ENCODE results near the gene PTPRE.

PTPRE gene

DNA sequence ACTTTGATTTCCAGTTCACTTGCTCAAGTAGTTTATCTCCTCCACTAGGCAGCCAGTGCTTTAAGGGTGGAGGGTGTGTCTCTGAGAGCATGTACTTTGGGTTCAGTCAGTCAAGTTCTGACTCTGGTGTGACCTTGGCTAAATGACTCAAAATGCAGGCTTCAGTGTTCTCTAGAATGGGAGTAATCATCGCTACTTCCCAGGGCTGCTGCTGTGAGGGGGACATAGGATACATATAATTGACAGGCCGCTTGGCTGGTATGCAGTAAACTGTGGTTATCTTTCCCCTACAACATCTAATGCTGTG is 3.5 kb downstream of the PTPRE start:
- H3K4me1 ChIP-seq (ENCODE audit: insufficient read depth, low read length): peaks cover 4% of the 10 kb centered on the region
- H3K9ac ChIP-seq (ENCODE audit: low read length): no peak overlapping the region
- H3K27me3 ChIP-seq (ENCODE audit: control insufficient read depth in 1 of 2, insufficient read depth in 2 of 2, low read length in 2 of 2): peaks cover 0 to 11% of the 10 kb centered on the region in 2 donors
- no peaks in the 10 kb centered on the region for H3K36me3 ChIP-seq (ENCODE audit: insufficient read depth, low read length)
- H3K27ac ChIP-seq (ENCODE audit: low read depth, low read length): no peak overlapping the region
- H3K4me3 ChIP-seq (ENCODE audit: low read depth in 1 of 2, low read length in 2 of 2): no peak overlapping the region
- no peaks in the 10 kb centered on the region for H3K9me3 ChIP-seq (ENCODE audit: low read length)

DNA sequence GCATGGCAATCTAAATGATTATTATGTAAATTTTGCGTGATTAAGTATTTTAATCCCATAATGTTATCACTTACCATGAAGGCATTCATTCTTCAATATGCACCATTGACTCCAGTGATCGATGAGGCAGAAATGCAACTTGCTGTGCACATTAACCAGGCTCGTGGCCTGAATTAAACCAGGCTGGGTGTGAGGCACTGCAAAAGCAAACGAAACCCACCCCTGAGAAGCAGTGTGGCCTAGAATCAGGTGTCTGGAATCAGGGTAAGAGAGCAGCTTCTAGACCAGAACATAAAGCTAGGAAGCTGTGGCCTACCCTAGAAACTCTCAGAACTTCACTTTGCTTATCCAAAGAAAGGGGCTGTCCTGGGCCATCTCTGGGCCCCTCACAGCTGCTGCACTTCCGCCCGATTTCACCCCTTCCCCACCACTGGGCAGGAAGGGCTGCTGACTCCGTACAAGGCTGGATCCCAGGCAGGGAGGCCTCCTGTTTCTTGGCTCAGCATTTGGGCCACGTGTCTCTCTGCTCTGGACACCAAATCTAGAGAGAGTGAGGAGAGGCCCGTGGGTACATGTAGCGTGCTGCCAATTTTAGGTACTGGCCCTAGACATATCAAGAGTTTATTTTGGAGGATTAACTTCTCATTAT is 4.4 kb downstream of the PTPRE start:
- H3K27ac ChIP-seq (ENCODE audit: low read depth, low read length): no peak overlapping the region
- no peaks in the 10 kb centered on the region for H3K9me3 ChIP-seq (ENCODE audit: low read length)
- peaks cover 4% of the 10 kb centered on the region for H3K4me1 ChIP-seq (ENCODE audit: insufficient read depth, low read length)
- no peaks in the 10 kb centered on the region for H3K36me3 ChIP-seq (ENCODE audit: insufficient read depth, low read length)
- no peak overlapping the region for H3K9ac ChIP-seq (ENCODE audit: low read length)
- no peak overlapping the region for H3K4me3 ChIP-seq (ENCODE audit: low read depth in 1 of 2, low read length in 2 of 2)
- H3K27me3 ChIP-seq (ENCODE audit: control insufficient read depth in 1 of 2, insufficient read depth in 2 of 2, low read length in 2 of 2): peaks cover 0 to 11% of the 10 kb centered on the region in 2 donors

DNA sequence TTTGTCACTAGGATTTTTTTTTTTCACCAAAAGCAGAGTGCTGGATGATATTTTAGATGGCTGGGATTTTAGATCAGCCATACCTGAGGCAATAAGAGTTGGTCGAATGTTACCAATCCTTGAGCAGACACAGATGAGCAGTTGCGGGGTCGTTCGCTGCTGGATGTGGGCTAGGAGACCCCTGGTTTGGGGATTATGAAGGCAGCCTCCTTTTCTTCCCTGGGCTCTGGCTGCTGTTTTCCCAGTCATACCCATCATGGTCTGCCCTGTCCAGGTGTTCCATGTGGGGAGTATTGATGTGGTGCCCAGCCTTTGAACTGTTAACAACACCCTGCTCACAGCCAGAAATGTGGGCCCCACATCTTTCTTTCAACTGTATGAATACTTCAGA is 5.0 kb downstream of the PTPRE start:
- Histone ChIP-seq H3K4me3 (ENCODE audit: low read depth in 1 of 2, low read length in 2 of 2) (no peak overlapping the region), H3K36me3 (ENCODE audit: insufficient read depth, low read length) (no peaks in the 10 kb centered on the region), H3K27me3 (ENCODE audit: control insufficient read depth in 1 of 2, insufficient read depth in 2 of 2, low read length in 2 of 2) (peaks cover 0 to 11% of the 10 kb centered on the region in 2 donors), H3K4me1 (ENCODE audit: insufficient read depth, low read length) (peaks cover 4% of the 10 kb centered on the region), H3K9me3 (ENCODE audit: low read length) (no peaks in the 10 kb centered on the region), H3K27ac (ENCODE audit: low read depth, low read length) (no peak overlapping the region), H3K9ac (ENCODE audit: low read length) (no peak overlapping the region)

DNA sequence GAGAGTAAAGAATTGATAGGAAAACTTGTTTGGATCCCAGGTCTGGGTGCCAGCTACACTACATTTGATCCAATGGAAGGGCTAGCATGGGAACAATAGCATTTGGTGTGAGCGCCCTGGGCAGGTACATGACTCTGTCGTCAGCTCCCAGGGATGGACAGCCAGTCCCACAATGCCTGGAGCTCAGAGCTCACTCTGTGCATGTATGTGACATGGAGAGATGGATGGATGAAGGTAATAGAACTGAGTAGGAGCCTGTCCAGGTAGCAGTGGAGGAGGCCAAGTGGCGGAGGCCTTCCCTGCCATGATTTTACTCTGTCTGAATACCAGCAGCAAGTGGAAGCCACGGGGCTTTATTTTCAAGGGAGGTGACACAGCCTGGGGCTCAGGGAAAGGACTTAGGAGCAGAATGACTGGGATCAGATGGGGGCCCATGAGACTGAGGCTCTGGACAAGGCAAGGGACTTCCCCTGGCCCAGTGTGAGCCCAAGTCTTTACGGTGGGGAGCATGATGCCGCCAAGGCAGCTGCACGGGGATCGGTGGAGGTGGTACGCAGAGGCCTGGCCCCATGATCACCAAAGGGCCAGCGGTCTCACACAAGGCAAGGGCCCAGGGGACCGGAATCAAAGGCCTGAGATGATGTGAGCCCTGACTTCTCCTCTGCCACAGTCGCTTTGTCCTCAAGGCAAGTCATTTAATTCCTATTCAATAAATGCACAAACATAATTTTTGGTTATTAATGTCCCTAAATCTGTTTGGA is 5.9 kb downstream of the PTPRE start:
- H3K9me3 ChIP-seq (ENCODE audit: low read length): no peaks in the 10 kb centered on the region
- H3K27me3 ChIP-seq (ENCODE audit: control insufficient read depth in 1 of 2, insufficient read depth in 2 of 2, low read length in 2 of 2): peaks cover 0 to 6% of the 10 kb centered on the region in 2 donors
- H3K4me1 ChIP-seq (ENCODE audit: insufficient read depth, low read length): peaks cover 4% of the 10 kb centered on the region
- no peak overlapping the region for H3K4me3 ChIP-seq (ENCODE audit: low read depth in 1 of 2, low read length in 2 of 2)
- no peaks in the 10 kb centered on the region for H3K36me3 ChIP-seq (ENCODE audit: insufficient read depth, low read length)
- H3K9ac ChIP-seq (ENCODE audit: low read length): no peak overlapping the region
- H3K27ac ChIP-seq (ENCODE audit: low read depth, low read length): no peak overlapping the region

DNA sequence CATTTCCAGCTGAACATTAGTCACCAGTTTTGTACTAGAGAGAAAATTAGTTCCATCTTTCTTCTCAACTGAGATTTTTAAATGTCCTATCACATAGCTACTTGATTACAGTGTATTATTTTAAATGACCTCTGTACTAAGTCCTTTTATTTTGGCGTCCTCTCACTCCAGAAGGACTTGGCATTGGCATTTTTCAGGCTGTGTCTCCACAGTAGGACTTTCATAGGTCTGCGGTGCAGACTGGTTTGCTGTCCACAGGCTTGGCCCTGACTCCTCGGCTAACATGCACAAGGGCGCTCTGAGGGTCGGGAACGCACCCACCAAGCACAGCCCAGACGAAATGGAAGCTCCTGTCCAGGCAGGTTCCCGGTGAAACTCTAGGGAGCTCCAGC is 6.5 kb downstream of the PTPRE start:
- Histone ChIP-seq H3K9me3 (ENCODE audit: low read length) (no peaks in the 10 kb centered on the region), H3K9ac (ENCODE audit: low read length) (no peak overlapping the region), H3K27me3 (ENCODE audit: control insufficient read depth in 1 of 2, insufficient read depth in 2 of 2, low read length in 2 of 2) (peaks cover 0 to 4% of the 10 kb centered on the region in 2 donors), H3K4me3 (ENCODE audit: low read depth in 1 of 2, low read length in 2 of 2) (no peak overlapping the region), H3K36me3 (ENCODE audit: insufficient read depth, low read length) (no peaks in the 10 kb centered on the region), H3K27ac (ENCODE audit: low read depth, low read length) (no peak overlapping the region), H3K4me1 (ENCODE audit: insufficient read depth, low read length) (no peaks in the 10 kb centered on the region)

DNA sequence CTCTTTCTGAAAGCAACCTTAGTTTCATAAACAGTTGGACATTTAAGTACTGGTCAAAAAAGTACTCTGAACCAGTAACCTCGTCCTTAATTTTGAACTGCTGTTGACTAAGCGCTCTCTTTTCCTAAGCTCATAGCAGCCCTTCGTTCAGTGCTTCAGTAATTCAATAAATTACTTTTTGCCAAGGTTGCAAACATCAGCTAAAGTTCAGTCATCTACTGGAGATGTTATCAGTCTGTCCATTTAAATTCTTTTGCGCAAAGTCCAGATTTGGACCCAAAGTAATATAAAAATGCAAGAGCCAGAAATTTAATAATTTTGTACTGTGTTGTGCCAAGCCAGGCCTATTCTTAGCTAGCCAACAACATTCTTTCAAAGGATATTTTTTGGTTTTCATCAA is 8.4 kb downstream of the PTPRE start:
- Histone ChIP-seq H3K27ac (ENCODE audit: low read depth, low read length) (no peak overlapping the region), H3K9ac (ENCODE audit: low read length) (no peak overlapping the region), H3K4me1 (ENCODE audit: insufficient read depth, low read length) (peaks cover 15% of the 10 kb centered on the region), H3K27me3 (ENCODE audit: control insufficient read depth in 1 of 2, insufficient read depth in 2 of 2, low read length in 2 of 2) (no peaks in the 10 kb centered on the region), H3K9me3 (ENCODE audit: low read length) (no peaks in the 10 kb centered on the region), H3K36me3 (ENCODE audit: insufficient read depth, low read length) (no peaks in the 10 kb centered on the region), H3K4me3 (ENCODE audit: low read depth in 1 of 2, low read length in 2 of 2) (no peak overlapping the region)

DNA sequence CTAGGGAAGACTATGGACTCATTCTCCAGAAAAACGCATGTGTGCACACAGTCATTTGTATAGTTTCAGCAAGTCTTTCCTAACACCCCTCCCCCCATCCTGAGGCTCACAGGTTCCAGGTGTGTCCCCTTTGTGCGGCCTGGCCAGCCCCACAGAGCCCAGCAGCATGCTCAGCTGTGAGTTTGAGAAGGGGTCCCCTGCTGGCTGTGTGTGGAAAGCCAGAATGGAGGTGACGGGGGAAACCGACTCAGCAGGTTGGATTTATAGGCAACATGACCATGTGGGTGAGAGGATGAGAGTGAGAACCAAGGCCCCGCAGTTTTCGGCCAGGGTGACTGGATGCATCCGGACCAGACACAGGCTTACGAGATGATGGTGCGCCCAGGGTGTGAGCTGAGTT is 9.9 kb downstream of the PTPRE start:
- Histone ChIP-seq H3K36me3 (ENCODE audit: insufficient read depth, low read length) (no peaks in the 10 kb centered on the region), H3K27me3 (ENCODE audit: control insufficient read depth in 1 of 2, insufficient read depth in 2 of 2, low read length in 2 of 2) (no peaks in the 10 kb centered on the region), H3K4me3 (ENCODE audit: low read depth in 1 of 2, low read length in 2 of 2) (no peak overlapping the region), H3K27ac (ENCODE audit: low read depth, low read length) (no peak overlapping the region), H3K9ac (ENCODE audit: low read length) (no peak overlapping the region), H3K9me3 (ENCODE audit: low read length) (no peaks in the 10 kb centered on the region), H3K4me1 (ENCODE audit: insufficient read depth, low read length) (peaks cover 15% of the 10 kb centered on the region)

DNA sequence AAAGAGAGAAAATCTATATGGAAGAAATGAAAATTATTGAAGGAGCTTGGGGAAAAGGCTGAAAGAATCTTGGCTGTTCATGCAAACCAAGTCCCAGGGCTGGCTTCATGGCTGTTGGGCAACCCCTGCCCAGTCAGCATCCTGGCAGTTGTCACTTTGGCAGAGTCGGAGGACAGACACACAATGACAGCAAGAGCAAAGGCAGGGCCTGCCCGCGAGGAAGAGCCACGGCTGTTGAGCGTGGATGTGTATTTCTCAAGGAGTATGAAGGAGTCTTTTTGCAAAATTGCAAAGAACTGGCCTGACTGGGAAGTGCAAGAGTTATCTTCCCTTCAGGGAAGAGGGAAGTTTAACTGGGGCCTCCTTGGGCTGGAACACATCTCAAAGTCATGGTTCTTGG is 11.7 kb downstream of the PTPRE start:
- Histone ChIP-seq H3K27ac (ENCODE audit: low read depth, low read length) (no peak overlapping the region), H3K36me3 (ENCODE audit: insufficient read depth, low read length) (no peaks in the 10 kb centered on the region), H3K4me1 (ENCODE audit: insufficient read depth, low read length) (peaks cover 15% of the 10 kb centered on the region), H3K4me3 (ENCODE audit: low read depth in 1 of 2, low read length in 2 of 2) (no peak overlapping the region), H3K9ac (ENCODE audit: low read length) (no peak overlapping the region), H3K9me3 (ENCODE audit: low read length) (no peaks in the 10 kb centered on the region), H3K27me3 (ENCODE audit: control insufficient read depth in 1 of 2, insufficient read depth in 2 of 2, low read length in 2 of 2) (no peaks in the 10 kb centered on the region)

DNA sequence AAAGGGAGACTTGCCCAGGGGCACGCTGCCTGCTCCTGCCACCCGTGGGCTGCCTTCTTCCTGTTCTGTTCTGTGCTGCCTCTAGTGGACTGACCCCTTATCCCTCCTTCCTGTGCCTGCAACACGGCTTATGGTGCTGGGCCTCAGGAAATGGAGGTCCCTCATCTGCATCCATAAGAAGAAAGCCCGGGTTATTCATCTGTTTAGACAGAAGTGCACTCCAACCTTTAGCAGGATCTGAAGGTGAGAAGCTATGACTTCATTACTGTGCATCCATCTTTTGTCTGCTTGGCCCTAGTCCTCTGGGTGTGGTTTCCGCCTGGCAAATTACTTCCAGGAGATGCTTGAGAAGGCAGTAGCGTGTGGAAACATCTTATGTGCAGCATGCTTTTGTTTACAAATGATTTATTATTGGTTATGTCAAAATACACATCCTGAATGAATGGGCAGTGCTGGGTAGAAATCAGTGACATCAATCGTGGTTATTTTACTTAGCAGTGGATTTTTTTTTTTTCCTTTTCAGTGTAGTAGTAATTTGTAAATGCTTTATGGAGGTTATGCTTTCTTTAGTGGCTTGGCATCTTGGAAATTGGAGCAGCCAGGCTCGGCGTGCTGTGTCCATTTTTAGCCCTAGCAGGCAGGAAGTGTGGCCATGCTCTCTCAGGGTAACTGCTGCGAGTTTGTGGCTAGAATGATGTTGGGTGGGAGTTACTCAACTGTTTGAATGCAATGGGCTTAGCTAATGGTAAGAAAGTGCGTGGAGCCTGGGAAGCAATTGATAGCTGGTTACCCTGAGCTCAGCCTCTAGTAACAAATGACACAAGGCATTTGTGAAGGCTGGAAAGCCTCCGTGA is 12.7 kb downstream of the PTPRE start:
- Histone ChIP-seq H3K9me3 (ENCODE audit: low read length) (no peaks in the 10 kb centered on the region), H3K4me1 (ENCODE audit: insufficient read depth, low read length) (peaks cover 15% of the 10 kb centered on the region), H3K4me3 (ENCODE audit: low read depth in 1 of 2, low read length in 2 of 2) (no peak overlapping the region), H3K27ac (ENCODE audit: low read depth, low read length) (no peak overlapping the region), H3K9ac (ENCODE audit: low read length) (no peak overlapping the region), H3K27me3 (ENCODE audit: control insufficient read depth in 1 of 2, insufficient read depth in 2 of 2, low read length in 2 of 2) (no peaks in the 10 kb centered on the region), H3K36me3 (ENCODE audit: insufficient read depth, low read length) (no peaks in the 10 kb centered on the region)

DNA sequence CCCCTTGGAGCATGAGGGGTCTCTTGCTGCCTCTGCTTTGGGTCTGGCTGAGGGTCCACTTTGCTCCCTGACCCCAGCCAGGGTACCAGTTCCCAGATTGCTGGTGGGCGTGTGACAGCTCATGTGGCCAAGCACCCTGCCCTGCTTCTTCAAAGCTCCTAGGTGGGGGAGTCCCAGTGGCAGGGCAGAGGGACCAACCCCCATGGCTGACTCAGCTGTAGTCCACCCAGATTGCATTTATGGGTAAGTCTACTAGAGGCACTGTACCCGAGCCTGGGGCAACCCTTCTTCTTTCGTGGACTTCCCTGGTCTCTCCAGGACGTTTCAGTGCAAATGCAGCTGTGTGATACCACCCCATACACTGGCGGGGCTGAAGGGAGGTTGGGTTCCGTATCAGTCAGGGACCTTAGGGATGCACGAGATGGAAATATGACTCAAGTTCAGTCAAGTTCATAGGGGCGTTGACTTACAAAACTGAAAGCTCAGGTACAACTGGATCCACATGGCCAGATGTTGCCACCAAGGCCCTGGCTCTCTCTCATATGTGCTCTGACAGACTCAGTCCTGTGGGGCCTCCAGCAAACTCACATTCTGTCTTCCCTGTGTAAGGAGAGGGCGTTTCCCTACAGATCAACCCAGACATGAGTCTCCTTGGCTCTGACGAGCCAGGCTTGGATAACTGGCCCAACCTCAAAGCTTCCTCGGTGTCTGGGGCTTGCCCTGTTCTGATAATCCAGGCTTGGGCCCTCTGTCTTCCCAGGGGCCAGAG is 13.6 kb downstream of the PTPRE start:
- Histone ChIP-seq H3K9ac (ENCODE audit: low read length) (no peak overlapping the region), H3K9me3 (ENCODE audit: low read length) (no peaks in the 10 kb centered on the region), H3K4me3 (ENCODE audit: low read depth in 1 of 2, low read length in 2 of 2) (no peak overlapping the region), H3K36me3 (ENCODE audit: insufficient read depth, low read length) (no peaks in the 10 kb centered on the region), H3K27me3 (ENCODE audit: control insufficient read depth in 1 of 2, insufficient read depth in 2 of 2, low read length in 2 of 2) (no peaks in the 10 kb centered on the region), H3K27ac (ENCODE audit: low read depth, low read length) (no peak overlapping the region), H3K4me1 (ENCODE audit: insufficient read depth, low read length) (peaks cover 15% of the 10 kb centered on the region)

DNA sequence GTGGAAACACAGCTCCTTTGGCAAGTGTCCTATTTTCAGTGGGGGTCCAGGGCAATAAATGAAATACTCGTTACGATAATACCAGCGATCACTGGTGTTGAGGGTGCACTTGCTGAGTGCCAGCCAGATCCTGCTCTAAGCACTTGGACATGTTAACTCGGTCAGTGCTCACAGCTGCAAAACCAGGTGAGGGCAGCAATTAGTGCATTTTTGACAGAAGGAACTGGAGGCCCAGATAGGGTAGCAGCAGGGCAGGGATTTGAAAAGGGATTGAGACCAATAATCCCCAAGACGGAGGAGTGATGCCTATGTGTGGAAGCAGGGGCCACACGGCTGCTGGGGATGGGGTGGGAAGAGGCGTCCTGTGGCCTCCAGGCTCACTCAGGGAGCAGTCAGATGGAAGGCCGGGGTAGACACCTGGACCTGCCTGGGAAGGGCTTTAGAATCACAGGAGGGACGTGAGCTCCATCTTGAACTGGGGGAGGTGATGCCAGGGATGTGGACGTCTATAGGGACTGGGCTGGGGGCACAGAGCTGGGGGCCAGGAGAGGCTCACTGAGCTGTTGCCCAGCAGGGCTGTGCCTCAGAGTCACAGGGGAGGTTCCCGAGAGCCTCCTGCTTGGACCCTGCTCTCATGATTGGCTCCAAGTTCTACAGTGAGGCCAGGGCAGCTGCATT is 14.3 kb downstream of the PTPRE start:
- no peak overlapping the region for H3K9ac ChIP-seq (ENCODE audit: low read length)
- no peaks in the 10 kb centered on the region for H3K36me3 ChIP-seq (ENCODE audit: insufficient read depth, low read length)
- H3K27me3 ChIP-seq (ENCODE audit: control insufficient read depth in 1 of 2, insufficient read depth in 2 of 2, low read length in 2 of 2): no peaks in the 10 kb centered on the region
- H3K27ac ChIP-seq (ENCODE audit: low read depth, low read length): no peak overlapping the region
- H3K4me1 ChIP-seq (ENCODE audit: insufficient read depth, low read length): peaks cover 15% of the 10 kb centered on the region
- H3K4me3 ChIP-seq (ENCODE audit: low read depth in 1 of 2, low read length in 2 of 2): no peak overlapping the region
- no peaks in the 10 kb centered on the region for H3K9me3 ChIP-seq (ENCODE audit: low read length)

All from muscle layer of colon (tissue), 2 donors.